Uterine smooth muscle cell (primary cell): Measurements from ENCODE around the gene MAGEC1. TPM values are rescaled to one million over a fixed set of nuclear protein-coding genes. Genes with fewer than 3 reads are reported as not detected.

Experiments used
- total RNA-seq: library from RNA; depleted of rRNA; stranded (reverse); fragments of >200 nt; gene quantifications from 2 replicates; pipeline ENCODE4 v1.2.3, GENCODE V29; 2014

The MAGEC1 gene, protein sequence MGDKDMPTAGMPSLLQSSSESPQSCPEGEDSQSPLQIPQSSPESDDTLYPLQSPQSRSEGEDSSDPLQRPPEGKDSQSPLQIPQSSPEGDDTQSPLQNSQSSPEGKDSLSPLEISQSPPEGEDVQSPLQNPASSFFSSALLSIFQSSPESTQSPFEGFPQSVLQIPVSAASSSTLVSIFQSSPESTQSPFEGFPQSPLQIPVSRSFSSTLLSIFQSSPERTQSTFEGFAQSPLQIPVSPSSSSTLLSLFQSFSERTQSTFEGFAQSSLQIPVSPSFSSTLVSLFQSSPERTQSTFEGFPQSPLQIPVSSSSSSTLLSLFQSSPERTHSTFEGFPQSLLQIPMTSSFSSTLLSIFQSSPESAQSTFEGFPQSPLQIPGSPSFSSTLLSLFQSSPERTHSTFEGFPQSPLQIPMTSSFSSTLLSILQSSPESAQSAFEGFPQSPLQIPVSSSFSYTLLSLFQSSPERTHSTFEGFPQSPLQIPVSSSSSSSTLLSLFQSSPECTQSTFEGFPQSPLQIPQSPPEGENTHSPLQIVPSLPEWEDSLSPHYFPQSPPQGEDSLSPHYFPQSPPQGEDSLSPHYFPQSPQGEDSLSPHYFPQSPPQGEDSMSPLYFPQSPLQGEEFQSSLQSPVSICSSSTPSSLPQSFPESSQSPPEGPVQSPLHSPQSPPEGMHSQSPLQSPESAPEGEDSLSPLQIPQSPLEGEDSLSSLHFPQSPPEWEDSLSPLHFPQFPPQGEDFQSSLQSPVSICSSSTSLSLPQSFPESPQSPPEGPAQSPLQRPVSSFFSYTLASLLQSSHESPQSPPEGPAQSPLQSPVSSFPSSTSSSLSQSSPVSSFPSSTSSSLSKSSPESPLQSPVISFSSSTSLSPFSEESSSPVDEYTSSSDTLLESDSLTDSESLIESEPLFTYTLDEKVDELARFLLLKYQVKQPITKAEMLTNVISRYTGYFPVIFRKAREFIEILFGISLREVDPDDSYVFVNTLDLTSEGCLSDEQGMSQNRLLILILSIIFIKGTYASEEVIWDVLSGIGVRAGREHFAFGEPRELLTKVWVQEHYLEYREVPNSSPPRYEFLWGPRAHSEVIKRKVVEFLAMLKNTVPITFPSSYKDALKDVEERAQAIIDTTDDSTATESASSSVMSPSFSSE
- total RNA-seq: not detected in 2 replicates

DNA sequence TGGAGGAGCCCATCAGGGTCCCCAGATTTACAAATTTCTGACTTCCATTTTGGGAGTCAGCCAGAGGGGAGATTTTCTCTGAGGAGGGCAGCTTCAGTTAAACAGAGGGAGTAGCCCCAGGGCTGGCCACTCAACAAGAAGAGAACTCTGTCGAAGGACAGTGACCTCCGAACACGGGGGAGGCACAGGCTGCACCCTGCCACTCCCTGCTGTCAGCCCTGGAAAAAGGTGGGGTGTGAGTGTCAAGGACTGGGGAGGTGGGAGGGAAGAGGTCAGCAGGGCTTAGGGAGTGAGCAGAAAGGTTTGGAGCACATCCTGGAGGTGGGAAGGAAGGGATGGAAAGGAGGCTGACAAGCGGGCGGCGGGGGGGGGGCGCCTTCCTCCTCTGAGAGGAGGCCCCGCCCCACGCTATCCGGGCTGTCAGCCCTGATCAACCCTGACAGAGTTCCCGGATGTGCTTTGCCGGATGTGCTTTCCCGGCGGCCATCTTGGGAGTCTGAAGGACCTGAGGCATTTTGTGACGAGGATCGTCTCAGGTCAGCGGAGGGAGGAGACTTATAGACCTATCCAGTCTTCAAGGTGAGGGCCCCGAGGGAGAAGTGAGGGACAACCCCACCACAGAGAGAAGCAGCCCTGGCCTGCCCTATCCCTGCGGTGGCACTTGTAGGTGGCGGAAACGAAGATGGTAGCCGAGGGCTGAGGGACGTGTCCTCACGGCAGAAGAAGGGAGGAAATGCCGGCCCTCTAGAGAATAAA is at the start of gene MAGEC1:
Gene MAGEC1, plus strand, starts transcription at position 495 of the 756 bp plus-strand sequence. CDS start 1,179 bp downstream, outside the sequence.

Other genes starting within 250 kb of the MAGEC1 start
- gene SPANXD, start 205.2 kb upstream of the MAGEC1 start, total RNA-seq: not detected in 2 replicates
- gene MAGEC3, start 65.6 kb upstream of the MAGEC1 start, total RNA-seq: not detected in 2 replicates